ENCODE measurements around the gene ECE1.

ECE1 gene

DNA sequence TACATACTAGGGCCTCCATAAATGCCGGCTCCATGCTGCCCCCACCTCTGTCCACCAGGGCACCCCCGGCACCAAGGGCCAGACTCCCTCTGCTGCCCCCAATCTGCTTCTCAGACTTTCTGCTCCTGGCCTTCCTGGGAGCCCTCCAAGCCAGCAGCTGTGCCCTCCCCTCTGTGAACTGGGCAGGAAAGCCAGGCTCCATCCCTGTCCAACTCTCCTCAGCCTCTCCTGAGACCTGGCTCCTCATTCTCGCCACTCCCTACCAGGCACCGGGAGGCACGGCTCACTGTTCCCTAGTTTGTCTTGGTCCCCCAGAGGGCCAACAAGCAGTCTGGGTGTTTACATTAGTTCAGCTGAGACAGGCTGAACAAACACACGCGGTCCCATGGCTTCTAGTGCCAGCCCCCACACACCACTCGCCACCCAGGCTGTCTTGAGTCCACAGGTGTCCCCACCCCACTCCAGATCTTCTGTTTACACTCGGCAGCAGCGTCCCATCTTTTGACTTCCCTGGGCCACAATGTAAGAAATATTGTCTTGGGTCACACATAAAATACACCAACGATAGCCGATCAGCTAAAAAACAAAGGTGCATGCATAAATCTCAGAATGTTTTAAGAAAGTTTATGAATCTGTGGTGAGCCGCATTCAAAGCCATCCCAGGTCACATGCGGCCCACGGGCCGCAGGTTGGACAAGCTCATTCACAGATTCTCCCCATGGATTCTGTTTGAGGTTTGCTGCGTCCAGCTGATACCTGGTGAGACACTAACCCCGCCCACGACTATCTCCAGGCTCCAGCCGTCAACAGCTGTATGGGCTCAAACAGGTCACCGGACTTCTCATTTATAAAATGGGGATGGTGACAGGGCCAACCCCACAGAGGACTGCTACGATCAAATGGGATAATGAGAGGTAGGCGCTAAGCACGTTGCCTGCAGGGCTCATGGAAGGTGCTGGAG, 29.5 kb upstream of the ECE1 start:
- no peak overlapping the region for H3K4me3 ChIP-seq (ENCODE audit: low read depth, low read length)
- in situ Hi-C loops (cut with HindIII; ENCODE audit: low sequenced_read_pairs), result no loop called here
- TF ChIP-seq, protein P1, sequence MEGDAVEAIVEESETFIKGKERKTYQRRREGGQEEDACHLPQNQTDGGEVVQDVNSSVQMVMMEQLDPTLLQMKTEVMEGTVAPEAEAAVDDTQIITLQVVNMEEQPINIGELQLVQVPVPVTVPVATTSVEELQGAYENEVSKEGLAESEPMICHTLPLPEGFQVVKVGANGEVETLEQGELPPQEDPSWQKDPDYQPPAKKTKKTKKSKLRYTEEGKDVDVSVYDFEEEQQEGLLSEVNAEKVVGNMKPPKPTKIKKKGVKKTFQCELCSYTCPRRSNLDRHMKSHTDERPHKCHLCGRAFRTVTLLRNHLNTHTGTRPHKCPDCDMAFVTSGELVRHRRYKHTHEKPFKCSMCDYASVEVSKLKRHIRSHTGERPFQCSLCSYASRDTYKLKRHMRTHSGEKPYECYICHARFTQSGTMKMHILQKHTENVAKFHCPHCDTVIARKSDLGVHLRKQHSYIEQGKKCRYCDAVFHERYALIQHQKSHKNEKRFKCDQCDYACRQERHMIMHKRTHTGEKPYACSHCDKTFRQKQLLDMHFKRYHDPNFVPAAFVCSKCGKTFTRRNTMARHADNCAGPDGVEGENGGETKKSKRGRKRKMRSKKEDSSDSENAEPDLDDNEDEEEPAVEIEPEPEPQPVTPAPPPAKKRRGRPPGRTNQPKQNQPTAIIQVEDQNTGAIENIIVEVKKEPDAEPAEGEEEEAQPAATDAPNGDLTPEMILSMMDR (IDR thresholded peaks at IDR 0.05; ENCODE audit: low read depth, low read length), result peak; percentile 11
- DNase-seq (ENCODE audit: low read depth, low spot score), result peak; percentile 45

DNA sequence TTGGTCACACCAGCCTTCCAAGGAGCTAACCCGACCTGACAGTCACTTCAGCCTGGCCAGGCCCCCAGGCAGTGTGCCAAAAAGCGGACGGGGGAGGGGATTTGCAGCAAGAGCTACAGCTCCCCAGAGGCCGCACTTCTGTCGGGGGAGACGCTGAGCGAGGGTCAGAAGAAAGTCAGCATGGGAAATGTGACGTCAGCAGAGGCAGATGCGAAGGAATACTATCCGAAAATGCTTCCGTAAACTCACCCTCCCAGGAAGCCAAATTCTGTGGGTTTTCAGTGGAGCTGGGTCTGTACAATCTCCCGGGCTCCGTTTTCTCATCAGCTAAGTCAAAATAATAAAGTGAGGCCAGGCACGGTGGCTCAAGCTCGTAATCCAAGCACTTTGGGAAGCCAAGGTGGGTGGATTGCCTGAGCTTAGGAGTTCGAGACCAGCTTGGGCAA, 28.5 kb upstream of the ECE1 start:
- TF ChIP-seq, protein P1 (IDR thresholded peaks at IDR 0.05; ENCODE audit: low read depth, low read length), result no peak
- in situ Hi-C loops (cut with HindIII; ENCODE audit: low sequenced_read_pairs), result no loop called here
- DNase-seq (ENCODE audit: low read depth, low spot score), result peak; percentile 90

DNA sequence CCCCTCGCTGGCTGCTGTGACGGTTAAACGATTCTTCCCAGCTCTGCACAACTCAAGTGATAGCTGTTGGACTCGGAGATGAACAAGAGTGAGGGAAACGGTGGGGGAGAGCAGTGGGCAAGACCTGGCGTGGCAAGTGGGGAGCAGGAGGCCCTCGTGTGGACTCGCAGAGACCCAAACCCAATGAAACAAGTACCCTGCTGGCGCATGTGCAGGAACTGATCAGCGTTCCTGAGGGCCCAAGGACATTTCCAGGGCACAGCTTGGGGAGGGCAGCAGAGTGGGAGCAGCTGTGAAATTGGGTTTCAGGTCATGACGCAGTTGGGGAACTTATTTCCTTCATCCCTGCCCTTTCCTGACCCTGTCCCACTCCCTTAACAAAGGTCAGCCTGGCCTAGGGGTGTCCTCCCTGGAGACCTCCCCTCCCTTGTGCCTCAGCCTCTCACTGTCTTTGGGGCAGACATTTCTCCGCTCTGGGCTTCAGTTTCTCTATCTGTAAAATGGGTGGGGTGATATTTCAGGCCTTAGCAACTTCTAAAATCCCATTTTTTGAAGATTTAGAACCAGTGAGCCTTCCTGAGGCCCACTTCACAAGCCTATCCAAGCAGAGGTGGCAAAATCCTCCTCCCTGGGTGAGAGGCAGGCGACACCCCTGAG, 27.9 kb upstream of the ECE1 start:
- in situ Hi-C loops (cut with HindIII; ENCODE audit: low sequenced_read_pairs), result no loop called here
- TF ChIP-seq, protein P1 (IDR thresholded peaks at IDR 0.05; ENCODE audit: low read depth, low read length), result no peak
- DNase-seq (ENCODE audit: low read depth, low spot score), result no peak
- no peak overlapping the region for H3K4me3 ChIP-seq (ENCODE audit: low read depth, low read length)

More for the DNA sequence above, 28.5 kb upstream of the ECE1 start:
- no peak overlapping the region for H3K4me3 ChIP-seq (ENCODE audit: low read depth, low read length)

DNA sequence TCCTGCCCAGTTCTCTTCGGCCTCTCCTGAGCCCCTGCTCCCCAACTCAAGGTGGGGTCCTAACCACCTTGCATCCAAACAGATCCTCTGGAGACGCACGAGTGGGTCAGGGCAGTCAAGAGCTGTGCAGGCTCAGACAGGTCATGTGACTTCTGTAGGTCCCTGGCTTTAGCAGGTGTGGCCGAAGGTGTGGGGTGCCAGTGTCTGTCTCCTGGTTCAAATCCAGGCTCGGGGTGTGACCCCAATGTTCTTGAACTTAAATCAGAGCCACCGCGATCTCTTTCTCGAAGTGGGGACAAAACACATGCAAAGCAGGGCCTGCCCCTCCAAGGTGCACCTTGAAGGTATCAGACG, 27.4 kb upstream of the ECE1 start:
- no peak overlapping the region for H3K4me3 ChIP-seq (ENCODE audit: low read depth, low read length)
- DNase-seq (ENCODE audit: low read depth, low spot score), result no peak
- TF ChIP-seq, protein P1 (IDR thresholded peaks at IDR 0.05; ENCODE audit: low read depth, low read length), result no peak
- in situ Hi-C loops (cut with HindIII; ENCODE audit: low sequenced_read_pairs), result no loop called here

DNA sequence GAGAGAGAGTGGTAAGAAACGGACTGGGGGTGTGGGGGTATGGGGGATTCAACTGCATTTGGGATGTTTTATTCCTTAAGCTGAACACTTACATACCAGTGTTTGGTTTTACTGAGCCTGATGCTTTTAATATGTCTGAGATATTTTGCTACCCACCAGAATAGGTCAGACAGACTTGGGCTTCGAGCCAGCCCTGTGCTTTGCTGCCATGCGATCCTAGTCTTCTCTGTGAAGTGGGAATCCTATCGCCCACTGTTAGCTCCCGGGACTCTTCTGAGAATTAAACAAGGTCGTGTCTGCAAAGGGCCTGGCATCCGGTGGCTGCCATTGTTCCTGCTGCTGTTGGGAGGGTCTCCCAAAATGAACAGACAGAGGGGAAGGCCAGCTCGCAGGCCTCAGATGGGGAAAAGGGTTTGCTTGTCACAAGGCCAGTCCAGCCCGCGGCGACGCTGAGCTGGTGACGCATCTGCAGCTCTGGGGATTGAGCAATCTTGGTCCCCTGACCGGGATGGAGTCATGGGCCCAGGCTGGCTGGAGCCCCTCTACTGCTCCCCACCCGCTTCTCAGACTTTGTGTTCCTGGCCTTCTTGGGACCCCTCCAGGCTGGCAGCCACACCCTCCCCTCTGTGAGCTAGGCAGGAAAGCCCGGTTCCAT, 26.9 kb upstream of the ECE1 start:
- TF ChIP-seq, protein P1 (IDR thresholded peaks at IDR 0.05; ENCODE audit: low read depth, low read length), result no peak
- in situ Hi-C loops (cut with HindIII; ENCODE audit: low sequenced_read_pairs), result no loop called here
- no peak for DNase-seq (ENCODE audit: low read depth, low spot score)
- H3K4me3 ChIP-seq (ENCODE audit: low read depth, low read length), result no peak overlapping the region

DNA sequence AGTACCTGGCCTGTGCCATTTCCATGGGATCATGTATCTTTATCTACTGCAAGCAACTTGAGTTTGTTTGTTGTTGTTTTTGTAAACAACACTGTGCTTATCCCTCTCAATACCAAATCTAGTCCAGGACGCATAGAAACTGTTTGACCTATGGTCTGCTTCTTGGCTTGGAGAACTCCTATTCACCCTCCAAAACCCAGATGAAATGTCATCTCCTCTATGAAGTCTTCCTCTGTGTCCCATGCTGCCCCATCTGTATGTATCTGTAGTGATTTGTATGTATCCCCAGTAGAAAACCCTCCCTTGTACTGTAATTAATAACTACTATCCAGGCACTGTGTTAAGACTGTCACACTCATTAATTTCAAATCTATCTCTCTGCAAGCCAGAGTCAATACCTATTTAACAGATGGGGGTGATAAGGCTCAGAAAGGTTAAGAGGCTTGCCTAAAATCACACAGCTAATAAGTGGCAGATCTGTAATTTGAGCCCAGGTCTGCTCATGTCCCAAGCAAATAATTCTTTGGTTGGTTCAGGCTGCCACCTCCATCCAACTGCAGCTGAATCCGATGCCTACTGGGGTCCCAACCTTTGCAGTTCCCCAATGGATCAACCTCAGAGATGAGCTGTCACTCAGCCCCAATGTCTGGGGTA, 24.6 kb upstream of the ECE1 start:
- TF ChIP-seq, protein P1 (IDR thresholded peaks at IDR 0.05; ENCODE audit: low read depth, low read length), result no peak
- in situ Hi-C loops (cut with HindIII; ENCODE audit: low sequenced_read_pairs), result no loop called here
- no peak overlapping the region for H3K4me3 ChIP-seq (ENCODE audit: low read depth, low read length)
- DNase-seq (ENCODE audit: low read depth, low spot score), result no peak
